Lung (tissue), 12 donors: Measurements from ENCODE around the gene PCGF3. TPM values are rescaled to one million over a fixed set of nuclear protein-coding genes. Genes with fewer than 3 reads are reported as not detected.

Source experiments
- ATAC-seq: fragments of 200-7000 bp; cut with Tn5 transposase; one replicate; pipeline ENCODE4 v1.9.1; 2020; ENCODE audit warnings: moderate number of reproducible peaks; ENCODE audit not compliant: insufficient read depth, low FRiP score
- DNase-seq, 3 donors: peaks; one replicate each; pipeline ENCODE4 v3.0.0-alpha.2; 2013 to 2017
- H3K27ac ChIP-seq, 2 donors: one replicate each; pipeline ENCODE4 v1.5.1; 2013; ENCODE audit warnings: mild to moderate bottlenecking in 2 of 2, moderate library complexity in 2 of 2, control low read depth in 1 of 2, inconsistent platforms in 1 of 2, low read depth in 1 of 2, low read length in 1 of 2
- H3K27me3 ChIP-seq, 3 donors: one replicate each; pipeline ENCODE4 v1.5.1; 2013; ENCODE audit warnings: low read length in 2 of 3; ENCODE audit not compliant: control insufficient read depth in 3 of 3, insufficient read depth in 3 of 3
- H3K36me3 ChIP-seq, 4 donors: one replicate each; pipeline ENCODE4 v1.5.1; 2013; ENCODE audit warnings: low read length in 4 of 4, mild to moderate bottlenecking in 1 of 4, moderate library complexity in 1 of 4; ENCODE audit not compliant: control insufficient read depth in 4 of 4, insufficient read depth in 4 of 4
- H3K4me1 ChIP-seq, 5 donors: one replicate each; pipeline ENCODE4 v1.5.1; 2013; ENCODE audit warnings: low read length in 5 of 5, mild to moderate bottlenecking in 2 of 5, moderate library complexity in 1 of 5; ENCODE audit not compliant: control insufficient read depth in 5 of 5, insufficient read depth in 5 of 5
- H3K4me3 ChIP-seq: one replicate; pipeline ENCODE4 v1.5.1; 2013; ENCODE audit warnings: mild to moderate bottlenecking, control low read depth, moderate library complexity
- H3K9ac ChIP-seq, 2 donors: one replicate each; pipeline ENCODE4 v1.5.1; 2013; ENCODE audit warnings: low read length in 2 of 2, control low read depth in 1 of 2; ENCODE audit not compliant: insufficient read depth in 1 of 2
- H3K9me3 ChIP-seq, 4 donors: one replicate each; pipeline ENCODE4 v1.5.1; 2013; ENCODE audit warnings: low read length in 3 of 4, mild to moderate bottlenecking in 1 of 4, moderate library complexity in 1 of 4; ENCODE audit not compliant: control insufficient read depth in 4 of 4, insufficient read depth in 3 of 4
- CTCF ChIP-seq: IDR thresholded peaks from 2 replicates; pipeline ENCODE4 v1.5.1; 2012; ENCODE audit warnings: mild to moderate bottlenecking; ENCODE audit errors: control extremely low read depth, extremely low read depth
- WGBS, 2 donors: extraction: QIAGEN DNeasy Blood & Tissue Kit; methylation state at CpG; one replicate each; pipeline ENCODE4 v1.1.7; 2013; 5-methylcytosine and 5-hydroxymethylcytosine counted together
- polyA plus RNA-seq, 2 donors: library from polyadenylated mRNA; stranded (reverse); fragments of 200-250 nt; gene quantifications; one replicate each; pipeline ENCODE4 v1.2.1, GENCODE V29; 2013
- total RNA-seq, 2 donors: library from RNA; depleted of rRNA in 1 of 2; stranded (reverse); fragments of >200 nt in 1 of 2; gene quantifications; one replicate each; pipeline ENCODE4 v1.2.1, GENCODE V29; 2014 to 2021
- donor health status: control.
- donor health status: control.
- donor health status: Bipolar disorder and iron deficiency.
- donor health status: healthy.
- donor health status: DM: yes; HTN: yes; CAD: no.

PCGF3 gene
- total and polyA plus RNA-seq, 4 donors = 29.3 to 66.8 (median 43.3) TPM

- Histone ChIP-seq H3K27ac (no peak overlapping the region), H3K4me1 (peaks cover 4 to 23% (median 12%) of the 10 kb centered on the region in 5 donors), H3K36me3 (peaks cover 0 to 1% (median 0%) of the 10 kb centered on the region in 4 donors), H3K9ac (no peak overlapping the region), H3K27me3 (no peaks in the 10 kb centered on the region), H3K9me3 (no peaks in the 10 kb centered on the region), H3K4me3 (no peak overlapping the region)
- TF ChIP-seq CTCF = no peak
- WGBS, 2 donors = 74 to 85% methylated on average over 26 of the region's 26 CpGs
- DNase-seq (no peak), ATAC-seq (no peak)
Observed at GRCh38 chr4:677431-678293, 28.0 kb upstream of the PCGF3 start.

- WGBS, 2 donors = 77 to 83% methylated on average over 14 of the region's 14 CpGs
- ATAC-seq (no peak), DNase-seq (no peak)
- Histone ChIP-seq H3K27me3 (no peaks in the 10 kb centered on the region), H3K9ac (no peak overlapping the region), H3K4me1 (peaks cover 0 to 21% (median 8%) of the 10 kb centered on the region in 5 donors), H3K27ac (no peak overlapping the region), H3K36me3 (no peaks in the 10 kb centered on the region), H3K9me3 (no peaks in the 10 kb centered on the region), H3K4me3 (no peak overlapping the region)
- TF ChIP-seq CTCF = no peak
Observed at GRCh38 chr4:678331-679103, 27.1 kb upstream of the PCGF3 start.

GRCh38 chr4:679104-679481 is 26.5 kb upstream of the PCGF3 start:
- Histone ChIP-seq H3K27ac (no peak overlapping the region), H3K27me3 (no peaks in the 10 kb centered on the region), H3K9ac (no peak overlapping the region), H3K9me3 (no peaks in the 10 kb centered on the region), H3K4me1 (peaks cover 0 to 22% (median 14%) of the 10 kb centered on the region in 5 donors), H3K4me3 (no peak overlapping the region), H3K36me3 (no peaks in the 10 kb centered on the region)
- no peak for TF ChIP-seq CTCF
- DNase-seq = no peak
- no peak for ATAC-seq
- 87 to 88% methylated on average over 13 of the region's 13 CpGs for WGBS, 2 donors
